ENCODE measurements around the gene CFD.

The CFD gene

GRCh38 chr19:906480-906879, 47.0 kb downstream of the CFD start:
- DNase-seq (ENCODE audit: low read depth), result no peak

- no peak for DNase-seq (ENCODE audit: low read depth)
Measured at GRCh38 chr19:907183-907853, 47.9 kb downstream of the CFD start.

DNA sequence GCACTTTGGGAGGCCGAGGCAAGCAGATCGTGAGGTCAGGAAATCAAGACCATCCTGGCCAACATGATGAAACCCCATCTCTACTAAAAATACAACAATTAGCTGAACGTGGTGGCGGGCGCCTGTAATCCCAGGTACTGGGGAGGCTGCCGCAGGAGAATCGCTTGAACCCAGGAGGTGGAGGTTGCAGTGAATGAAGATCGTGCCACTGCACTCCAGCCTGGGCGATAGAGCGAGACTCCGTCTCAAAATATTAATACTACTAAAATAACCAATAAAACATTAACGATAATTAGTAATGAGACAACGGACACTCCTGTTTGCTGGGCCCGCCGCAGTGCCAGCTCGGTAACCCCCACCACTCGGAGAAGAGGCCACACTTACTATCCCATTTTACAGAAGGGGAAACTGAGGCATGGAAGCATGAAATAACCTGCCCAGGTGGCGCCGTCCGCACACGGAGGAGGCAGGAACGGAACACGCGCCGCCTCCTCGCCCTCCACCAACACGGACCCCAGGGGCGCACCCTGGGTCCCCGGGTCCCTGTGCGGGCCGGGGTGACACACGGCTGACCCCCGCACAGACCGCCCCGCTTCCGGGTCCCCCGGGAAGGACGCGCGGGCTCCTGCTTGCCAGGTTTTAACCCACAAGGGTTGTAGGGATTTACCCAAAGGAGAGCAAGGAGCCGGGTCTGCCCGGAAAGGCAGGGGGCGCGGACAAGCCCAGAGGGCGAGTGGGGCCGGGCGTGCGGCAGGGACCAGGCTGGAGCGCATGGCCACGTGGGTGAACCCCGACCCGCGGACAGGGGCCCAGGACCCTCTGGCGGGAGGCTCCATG, 52.0 kb downstream of the CFD start:
- no peak for DNase-seq (ENCODE audit: low read depth)

GRCh38 chr19:912181-913079, 53.0 kb downstream of the CFD start:
- DNase-seq (ENCODE audit: low read depth), result no peak

Data from fibroblast of the conjunctiva (primary cell).